Bone marrow (tissue), 2 donors: ENCODE measurements around the gene EPN1.

Experiments used
- DNase-seq, 2 donors: peaks; one replicate each; lab custom pipeline; 2025; lab: John Stamatoyannopoulos, UW

EPN1 gene

DNA sequence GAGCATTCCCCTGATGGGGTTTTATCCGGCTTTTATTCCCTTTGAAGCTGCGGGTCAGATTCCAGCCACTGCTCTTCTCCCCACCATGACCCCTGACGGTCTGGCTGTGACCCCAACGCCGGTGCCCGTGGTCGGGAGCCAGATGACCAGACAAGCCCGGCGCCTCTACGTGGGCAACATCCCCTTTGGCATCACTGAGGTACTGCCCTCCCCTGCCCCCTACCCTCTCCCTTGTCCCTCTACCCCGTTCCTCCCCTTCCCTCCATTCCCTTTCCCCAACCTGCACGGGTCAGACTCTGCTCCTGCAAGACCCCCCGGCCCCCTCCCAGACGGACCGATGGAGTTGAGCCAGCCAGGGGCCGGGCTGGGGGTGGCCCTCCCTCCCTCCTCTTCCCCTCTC, 14.0 kb upstream of the EPN1 start:
- DNase-seq = no peak

DNA sequence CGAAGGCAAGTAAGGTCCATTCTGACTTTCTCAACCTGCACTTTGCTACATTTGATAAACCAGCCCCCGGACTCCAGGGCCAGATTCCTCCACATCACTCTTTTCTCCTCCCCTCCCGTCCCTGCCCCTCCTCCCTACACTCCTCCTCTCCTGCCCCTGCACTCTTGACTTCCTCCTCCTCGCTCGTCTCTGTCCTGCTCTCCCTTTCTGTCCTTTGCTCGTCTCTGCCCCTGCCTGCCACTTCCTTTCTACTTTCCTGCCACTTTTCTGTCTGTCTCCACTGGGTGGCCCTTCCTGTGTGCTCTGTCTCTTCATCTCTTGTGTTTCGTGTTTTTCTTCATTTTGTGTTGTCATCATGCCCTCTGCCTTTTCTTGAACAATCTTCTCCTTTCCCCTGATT, 13.2 kb upstream of the EPN1 start:
- DNase-seq = no peak

DNA sequence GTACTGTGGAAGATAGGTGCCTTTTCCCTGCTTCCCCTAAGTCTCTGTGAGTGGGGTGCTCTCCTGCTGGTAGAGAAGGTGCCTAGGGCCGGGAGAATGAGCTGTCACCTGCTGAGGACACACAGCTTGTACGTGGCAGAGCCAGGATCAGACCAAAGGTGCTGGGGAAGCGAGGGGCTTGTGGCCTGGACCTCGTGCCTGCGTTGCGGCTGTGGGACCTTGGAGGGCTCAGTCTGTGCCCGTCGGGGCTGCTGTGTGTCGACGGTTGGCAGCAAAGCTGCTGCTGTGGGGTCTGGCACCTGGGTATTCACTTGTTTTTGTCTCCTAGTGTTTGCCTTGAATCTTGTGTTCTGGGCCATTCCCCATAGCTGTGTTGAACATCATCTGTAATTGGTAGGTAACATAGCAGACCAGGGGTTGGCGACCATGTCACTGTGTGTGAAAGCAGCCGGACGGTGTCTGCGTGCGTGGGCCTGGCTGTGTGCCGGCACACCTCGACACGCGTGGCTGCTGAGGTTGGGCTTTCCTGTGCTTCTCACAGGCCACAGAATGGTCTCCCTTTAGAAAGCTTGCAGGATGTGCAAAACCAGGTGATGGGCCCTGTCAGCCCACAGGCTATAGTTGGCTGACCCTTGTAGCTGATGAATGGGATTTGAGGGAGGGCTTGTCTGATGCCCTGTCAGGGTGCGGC, 11.0 kb upstream of the EPN1 start:
- no peak for DNase-seq

DNA sequence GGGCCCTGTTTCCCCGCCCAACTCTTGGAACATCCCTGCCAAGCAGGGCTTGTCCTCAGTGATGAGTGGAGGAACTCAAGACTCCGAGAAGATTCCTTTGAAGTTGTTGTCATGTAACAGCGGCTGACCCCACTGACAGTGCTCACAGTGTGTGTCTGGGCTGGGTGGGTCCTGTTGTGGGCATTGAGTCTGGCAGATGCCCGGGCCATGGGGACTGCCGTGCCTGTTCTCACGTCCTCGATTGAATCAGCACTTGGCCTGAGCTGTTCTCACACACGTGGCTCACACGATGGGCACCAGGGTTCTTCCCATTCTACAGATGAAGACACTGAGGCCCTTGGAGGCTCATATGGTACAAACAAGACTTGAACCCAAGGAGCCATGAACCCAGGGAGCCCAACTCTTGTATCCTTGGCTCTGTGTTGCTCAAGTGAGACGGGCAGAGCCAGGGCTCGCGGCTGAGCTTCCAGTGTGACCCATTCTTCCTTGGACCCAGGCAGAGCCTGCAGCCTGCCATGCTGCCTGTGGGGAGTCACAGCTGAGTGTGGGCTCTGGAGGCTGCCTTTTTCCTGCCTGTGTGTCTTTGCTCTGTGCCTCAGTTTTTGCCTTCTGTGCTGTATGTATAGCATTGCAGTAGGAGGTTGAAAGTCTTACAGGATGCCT, 8.6 kb upstream of the EPN1 start:
- DNase-seq = no peak

GRCh38 chr19:55667006-55667381, 8.0 kb upstream of the EPN1 start:
- no peak for DNase-seq

- no peak for DNase-seq
These were observed 7.5 kb upstream of the EPN1 start for GRCh38 chr19:55667511-55667910.

GRCh38 chr19:55667958-55668357, 7.1 kb upstream of the EPN1 start:
- DNase-seq = no peak

DNA sequence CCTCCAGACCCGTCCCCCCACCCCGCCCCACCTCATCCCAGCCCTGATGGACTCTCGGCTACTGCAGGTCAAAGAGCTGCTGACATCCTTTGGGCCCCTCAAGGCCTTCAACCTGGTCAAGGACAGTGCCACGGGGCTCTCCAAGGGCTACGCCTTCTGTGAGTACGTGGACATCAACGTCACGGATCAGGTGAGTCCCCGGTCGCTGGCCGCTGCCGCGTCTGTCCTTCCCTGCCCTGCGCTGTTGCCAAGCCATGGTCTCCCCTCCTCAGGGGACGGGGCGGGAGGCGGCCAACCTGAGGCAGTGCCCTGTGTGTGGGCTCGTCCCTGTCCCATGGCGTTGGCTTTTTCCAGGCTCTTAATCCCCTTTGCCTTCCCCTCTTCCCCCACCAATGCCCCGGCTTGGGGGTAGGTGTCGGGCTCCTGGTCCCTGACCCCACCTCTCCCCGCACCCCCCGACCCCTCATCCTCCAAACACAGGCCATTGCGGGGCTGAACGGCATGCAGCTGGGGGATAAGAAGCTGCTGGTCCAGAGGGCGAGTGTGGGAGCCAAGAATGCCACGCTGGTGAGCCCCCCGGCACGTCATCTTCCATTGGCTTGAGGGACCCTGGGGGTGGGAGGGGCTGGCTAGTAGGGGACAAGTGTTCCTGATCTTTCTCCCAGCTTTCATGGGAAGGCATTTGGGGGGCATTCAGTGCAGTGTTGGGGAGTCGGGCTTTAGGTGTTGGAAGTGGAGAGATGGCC, 6.2 kb upstream of the EPN1 start:
- DNase-seq = no peak

GRCh38 chr19:55669418-55670279, 5.4 kb upstream of the EPN1 start:
- DNase-seq = no peak

GRCh38 chr19:55670280-55671053, 4.6 kb upstream of the EPN1 start:
- DNase-seq = no peak

DNA sequence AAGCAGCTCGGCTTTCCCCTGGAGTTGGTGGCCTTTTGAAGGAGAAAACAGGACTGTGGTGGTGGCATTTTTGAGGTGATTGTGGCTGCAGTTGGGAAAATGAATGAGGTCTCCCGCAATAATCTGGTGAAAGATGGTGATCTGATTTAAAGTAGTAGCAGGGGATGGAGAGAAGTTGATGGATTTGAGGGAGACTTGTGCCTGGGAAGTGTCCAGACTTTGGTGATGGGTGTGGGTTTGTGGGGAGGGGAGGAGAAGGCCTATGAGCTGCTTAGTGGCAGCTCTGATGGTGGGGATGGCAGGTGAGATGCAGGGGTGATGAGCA, 4.0 kb upstream of the EPN1 start:
- DNase-seq = no peak

DNA sequence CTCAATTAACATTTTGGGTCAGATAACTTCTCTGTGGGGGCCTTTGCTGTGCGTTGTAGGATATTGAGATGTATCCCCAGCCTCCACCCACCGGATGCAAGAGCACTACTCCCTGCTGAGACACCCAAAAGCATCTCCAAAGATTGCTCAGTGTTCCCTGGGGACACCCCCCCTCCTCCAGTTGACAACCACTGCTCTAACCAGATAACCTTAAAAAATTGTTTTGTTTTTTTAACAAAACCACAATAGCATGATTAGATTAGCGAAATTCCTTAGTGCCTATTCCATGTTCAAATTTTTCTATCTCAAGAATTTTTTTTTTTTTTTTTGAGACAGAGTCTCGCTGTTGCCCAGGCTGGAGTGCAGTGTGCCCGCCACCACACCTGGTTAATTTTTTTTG, 2.6 kb upstream of the EPN1 start:
- no peak for DNase-seq

DNA sequence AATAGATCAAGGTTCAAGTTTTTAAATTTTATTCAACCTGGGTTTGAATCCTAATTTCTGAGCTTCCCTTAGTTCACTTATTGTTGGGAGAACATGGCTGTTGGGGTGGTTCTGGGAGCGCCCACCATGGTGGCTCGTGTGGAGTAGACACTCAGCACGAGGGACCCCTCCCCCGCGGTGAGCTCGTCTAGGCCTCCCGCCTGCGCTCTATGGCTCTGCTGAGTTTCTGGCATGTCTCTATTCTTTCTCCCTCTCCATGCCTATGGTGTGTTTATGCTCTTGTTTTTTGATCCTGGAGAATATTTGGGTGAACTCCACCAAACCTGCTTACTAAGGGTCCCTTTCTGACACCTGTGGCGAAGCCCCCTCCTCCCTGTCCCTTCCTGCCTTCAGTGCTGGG, 1.6 kb upstream of the EPN1 start:
- DNase-seq = no peak

DNA sequence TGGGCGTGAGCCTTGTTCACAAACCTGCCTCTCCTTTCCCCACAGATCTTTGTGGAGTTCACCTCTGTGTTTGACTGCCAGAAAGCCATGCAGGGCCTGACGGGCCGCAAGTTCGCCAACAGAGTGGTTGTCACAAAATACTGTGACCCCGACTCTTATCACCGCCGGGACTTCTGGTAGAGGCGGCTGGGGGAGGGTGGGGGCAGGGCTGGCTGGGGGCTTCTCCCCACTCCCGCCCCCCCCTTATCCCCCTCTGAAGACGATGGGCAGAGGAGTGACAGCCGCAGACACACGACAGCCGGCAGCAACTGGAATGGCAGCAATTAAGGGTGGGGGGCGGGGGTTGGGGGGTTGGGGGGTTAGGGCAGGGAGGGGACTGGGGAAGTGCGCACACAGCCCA, 1.1 kb upstream of the EPN1 start:
- DNase-seq = no peak

DNA sequence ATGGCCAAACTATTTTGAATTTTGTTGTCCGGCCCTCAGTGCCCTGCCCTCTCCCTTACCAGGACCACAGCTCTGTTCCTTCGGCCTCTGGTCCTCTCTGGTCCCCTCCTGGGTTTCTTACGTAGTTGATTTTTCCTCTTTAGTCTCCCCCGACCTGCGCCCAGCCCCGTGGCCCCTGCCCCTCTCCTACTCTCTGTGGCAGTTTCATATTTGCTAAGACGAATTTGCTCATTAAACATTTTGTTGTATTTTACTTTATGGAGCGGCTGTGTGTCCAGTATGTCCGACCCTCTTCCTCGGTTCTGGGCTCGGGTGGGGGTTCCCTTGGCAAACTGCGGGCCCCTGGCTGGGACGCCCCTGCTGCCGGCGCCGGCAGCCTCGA, 576 bp upstream of the EPN1 start:
- DNase-seq = no peak

- no peak for DNase-seq
These were observed 782 bp downstream of the EPN1 start for GRCh38 chr19:55675661-55676354.

GRCh38 chr19:55676383-55676782, 1.4 kb downstream of the EPN1 start:
- no peak for DNase-seq

DNA sequence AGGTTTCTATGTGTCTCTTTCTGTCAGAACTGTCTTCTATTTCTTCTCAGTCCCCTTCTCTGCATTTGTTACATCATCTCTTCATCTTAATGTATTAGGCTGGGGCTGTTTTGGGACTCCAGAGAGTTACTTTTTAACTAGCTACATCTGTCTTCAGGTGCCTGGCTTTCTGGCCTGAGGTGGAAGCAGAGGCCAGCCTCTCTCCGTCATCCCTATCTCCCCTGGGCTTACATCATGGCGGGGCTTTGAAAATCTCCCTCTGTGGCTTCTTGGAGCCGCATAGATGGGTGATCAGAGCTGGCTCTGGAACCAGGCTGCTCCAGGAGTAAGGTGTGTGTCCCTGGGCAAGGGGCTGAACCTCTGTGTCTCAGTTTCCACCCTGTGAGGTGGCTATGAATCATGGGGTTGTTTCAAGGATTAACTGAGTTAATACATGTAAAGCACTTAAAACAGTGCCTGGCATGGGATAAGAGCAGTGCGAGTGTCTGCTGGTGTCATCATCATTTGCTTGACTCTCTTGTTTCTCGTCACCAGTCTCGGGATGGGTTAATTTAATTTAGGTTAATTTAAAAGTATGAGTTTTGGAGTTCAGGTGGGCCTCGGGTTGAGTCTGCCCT, 2.0 kb downstream of the EPN1 start:
- DNase-seq = no peak

GRCh38 chr19:55677572-55678028, 2.6 kb downstream of the EPN1 start:
- DNase-seq = no peak

DNA sequence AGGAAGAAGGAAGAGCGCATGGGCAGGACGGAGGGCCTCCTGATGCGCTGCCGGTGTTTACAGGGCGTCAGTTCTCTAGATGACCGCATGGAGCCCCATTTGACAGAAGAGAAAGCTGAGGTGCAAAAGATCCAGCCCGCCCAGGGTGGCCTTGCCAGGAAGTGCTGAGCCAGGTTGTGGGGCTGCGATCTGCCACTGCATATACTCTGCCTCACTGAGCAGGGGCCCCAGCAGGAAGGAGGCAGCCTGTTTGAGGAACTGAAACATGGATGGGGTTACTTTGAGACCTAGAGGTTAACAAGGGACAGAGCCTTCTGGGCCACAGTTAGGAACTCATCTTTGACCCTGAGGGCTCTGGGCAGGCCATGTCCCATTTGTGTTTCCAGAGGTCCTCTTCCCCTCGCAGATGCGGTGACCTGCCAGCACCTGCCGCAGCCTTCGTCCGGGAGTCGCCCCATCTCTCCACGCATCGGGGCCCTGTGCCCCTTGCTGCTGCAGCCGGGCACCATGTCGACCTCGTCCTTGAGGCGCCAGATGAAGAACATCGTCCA, 3.2 kb downstream of the EPN1 start:
- DNase-seq = peak in 1 of 2 donors; percentile 37
